ENCODE results near the gene PALLD.

DNA sequence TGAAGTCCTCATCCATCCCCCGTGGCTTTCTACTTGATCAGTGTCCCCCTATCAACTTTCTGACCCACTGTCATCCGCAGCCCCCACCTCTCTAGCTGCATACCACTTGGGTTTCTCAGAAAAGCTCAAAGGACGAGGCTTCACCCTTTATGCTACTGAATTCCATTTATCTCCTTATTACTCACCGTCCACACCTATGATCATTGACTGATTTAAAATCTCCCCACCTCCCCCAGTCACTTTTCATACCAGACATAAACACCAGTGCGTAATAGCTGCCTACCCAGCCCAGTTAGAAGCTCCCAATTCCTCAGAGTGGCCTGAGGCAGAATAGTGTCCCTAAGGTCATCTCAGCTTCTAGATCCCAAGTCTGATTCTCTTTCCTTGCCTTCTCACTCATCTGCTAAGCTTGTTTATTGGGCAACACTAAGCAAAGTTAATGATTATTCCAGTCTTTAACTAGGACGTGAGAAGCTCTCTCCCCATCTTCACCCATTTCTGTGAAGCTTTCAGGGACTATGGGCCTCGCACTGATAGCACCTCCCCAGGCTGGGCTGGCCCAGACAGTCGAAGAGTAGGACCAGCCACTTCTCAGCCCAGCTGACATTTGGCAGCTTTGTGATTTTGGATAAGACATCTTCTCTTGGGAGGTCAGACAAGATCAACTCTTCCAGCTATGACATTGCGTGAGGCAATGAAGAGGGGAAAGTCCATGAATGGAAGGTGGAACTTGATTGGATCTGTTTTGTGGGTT lies 9.4 kb upstream of the PALLD start:
- TF ChIP-seq EZH2 (IDR thresholded peaks at IDR 0.05) (no peak), POLR2AphosphoS5 (IDR thresholded peaks at IDR 0.05; ENCODE audit: borderline replicate concordance, low read depth, low read length) (no peak)

All from SK-N-MC (cell line).